ENCODE results near the gene DRD4. TPM values are rescaled to one million over a fixed set of nuclear protein-coding genes. Genes with fewer than 3 reads are reported as not detected.

The DRD4 gene
- total and polyA plus RNA-seq, 2 of the 8 experiments (the other 6 are each of a cell fraction or from before 2014, with no cell fraction given) = 3.4 to 4.9 TPM

DNA sequence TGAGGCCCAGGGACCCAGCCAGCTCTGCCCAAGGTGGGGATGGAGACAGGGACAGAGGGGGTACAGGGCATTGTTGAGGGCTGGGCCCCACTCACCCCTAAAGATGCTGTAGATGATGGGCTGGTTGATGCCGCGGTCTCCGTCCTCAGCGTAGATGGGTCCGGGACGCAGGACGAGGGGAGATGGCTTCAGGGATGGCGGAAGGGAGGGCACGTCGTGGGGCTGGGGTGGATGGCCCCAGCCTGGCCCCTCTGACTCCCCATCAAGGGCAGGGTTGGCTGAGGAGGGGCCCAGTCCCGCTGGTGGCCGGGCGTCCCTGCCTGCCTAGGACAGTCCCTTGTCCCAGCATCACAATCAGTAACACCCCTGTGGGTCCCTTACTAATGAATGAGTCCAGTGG, 16.9 kb upstream of the DRD4 start (continued):
- TF ChIP-seq MAFK (IDR thresholded peaks at IDR 0.05; ENCODE audit: low read depth, low read length) (no peak), JUND (IDR thresholded peaks at IDR 0.05; ENCODE audit: low read length) (no peak), SIX5 (IDR thresholded peaks at IDR 0.05; ENCODE audit: low read depth, low read length) (no peak), SP4 (IDR thresholded peaks at IDR 0.05; ENCODE audit: low read length) (no peak), BCL11A (IDR thresholded peaks at IDR 0.05; ENCODE audit: low read depth in 2 of 2, low read length in 2 of 2) (no peak)

Measured in H1 (cell line).